CD4-positive, alpha-beta T cell treated with Interleukin-10 for 1 hour (primary cell): ENCODE results near the gene ASXL2.
"Not testable (repeated sequence)": the region's sequence is repeated elsewhere in the genome, so short reads cannot be mapped to it uniquely, and the experiment has no call there.

ENCODE experiments used
- DNase-seq: peaks from one replicate; pipeline ENCODE4 v3.0.0-alpha.2; 2020

Gene ASXL2

GRCh38 chr2:25728559-25728958 lies 149.7 kb downstream of the ASXL2 start:
- no peak for DNase-seq

- DNase-seq = no peak
Observed at GRCh38 chr2:25726522-25726921, 151.8 kb downstream of the ASXL2 start.

- no peak for DNase-seq
Observed at GRCh38 chr2:25725877-25726276, 152.4 kb downstream of the ASXL2 start.

- no peak for DNase-seq
Observed at GRCh38 chr2:25724756-25725155, 153.5 kb downstream of the ASXL2 start.

GRCh38 chr2:25722224-25722623 lies 156.1 kb downstream of the ASXL2 start:
- no peak for DNase-seq

GRCh38 chr2:25720575-25720974 lies 157.7 kb downstream of the ASXL2 start:
- no peak for DNase-seq

- DNase-seq = no peak
Observed at GRCh38 chr2:25714740-25715139, 163.5 kb downstream of the ASXL2 start.

- no peak for DNase-seq
Observed at GRCh38 chr2:25712455-25712854, 165.8 kb downstream of the ASXL2 start.

- DNase-seq = no peak
Observed at GRCh38 chr2:25711675-25712354, 166.5 kb downstream of the ASXL2 start.

- no peak for DNase-seq
Observed at GRCh38 chr2:25710750-25711149, 167.5 kb downstream of the ASXL2 start.

- DNase-seq = no peak
Observed at GRCh38 chr2:25709349-25709748, 168.9 kb downstream of the ASXL2 start.

GRCh38 chr2:25707927-25708590 lies 170.2 kb downstream of the ASXL2 start:
- no peak for DNase-seq

- DNase-seq = not testable (repeated sequence)
Observed at GRCh38 chr2:25705575-25705974, 172.7 kb downstream of the ASXL2 start.

GRCh38 chr2:25701801-25702200 lies 176.5 kb downstream of the ASXL2 start:
- no peak for DNase-seq

- peak; percentile 53 for DNase-seq
Observed at GRCh38 chr2:25700221-25700660, 178.0 kb downstream of the ASXL2 start.

GRCh38 chr2:25699216-25699615 lies 179.1 kb downstream of the ASXL2 start:
- no peak for DNase-seq

GRCh38 chr2:25698752-25699151 lies 179.5 kb downstream of the ASXL2 start:
- no peak for DNase-seq

GRCh38 chr2:25697559-25698341 lies 180.5 kb downstream of the ASXL2 start:
- DNase-seq = no peak

GRCh38 chr2:25692737-25693445 lies 185.4 kb downstream of the ASXL2 start:
- no peak for DNase-seq

GRCh38 chr2:25692143-25692542 lies 186.1 kb downstream of the ASXL2 start:
- no peak for DNase-seq

GRCh38 chr2:25690058-25690457 lies 188.2 kb downstream of the ASXL2 start:
- DNase-seq = no peak

GRCh38 chr2:25688236-25688635 lies 190.1 kb downstream of the ASXL2 start:
- no peak for DNase-seq

GRCh38 chr2:25685741-25686140 lies 192.5 kb downstream of the ASXL2 start:
- no peak for DNase-seq
